Subcutaneous abdominal adipose tissue (tissue), 5 donors: Measurements from ENCODE around the gene FOXL3.

Experiments used
- H3K27ac ChIP-seq: one replicate; pipeline ENCODE4 v1.7.0; 2013; ENCODE audit warnings: low read depth, mild to moderate bottlenecking, inconsistent platforms, low read length, moderate library complexity
- H3K27me3 ChIP-seq, 5 donors: one replicate each; pipeline ENCODE4 v1.7.0; 2013; ENCODE audit warnings: low read length in 5 of 5, inconsistent platforms in 1 of 5; ENCODE audit not compliant: control insufficient read depth in 5 of 5, insufficient read depth in 4 of 5
- H3K36me3 ChIP-seq, 5 donors: one replicate each; pipeline ENCODE4 v1.7.0; 2013; ENCODE audit warnings: low read length in 5 of 5; ENCODE audit not compliant: control insufficient read depth in 5 of 5, insufficient read depth in 5 of 5
- H3K4me1 ChIP-seq, 5 donors: one replicate each; pipeline ENCODE4 v1.7.0; 2013; ENCODE audit warnings: low read length in 5 of 5, mild to moderate bottlenecking in 3 of 5, moderate library complexity in 1 of 5; ENCODE audit not compliant: control insufficient read depth in 5 of 5, insufficient read depth in 5 of 5
- H3K4me3 ChIP-seq, 5 donors: one replicate each; pipeline ENCODE4 v1.7.0; 2013; ENCODE audit warnings: low read length in 5 of 5, low read depth in 1 of 5
- H3K9ac ChIP-seq, 5 donors: one replicate each; pipeline ENCODE4 v1.7.0; 2013; ENCODE audit warnings: low read length in 5 of 5, mild to moderate bottlenecking in 4 of 5, moderate library complexity in 3 of 5
- H3K9me3 ChIP-seq, 5 donors: one replicate each; pipeline ENCODE4 v1.7.0; 2013; ENCODE audit warnings: low read length in 5 of 5; ENCODE audit not compliant: control insufficient read depth in 5 of 5
- donor health status: healthy.
- donor health status: healthy.
- donor health status: healthy.
- donor health status: healthy.
- donor health status: healthy.

Gene FOXL3

GRCh38 chr7:320297-320696, 30.3 kb downstream of the FOXL3 start:
- Histone ChIP-seq H3K9ac (no peak overlapping the region), H3K36me3 (no peaks in the 10 kb centered on the region), H3K27me3 (peaks cover 7 to 32% (median 30%) of the 10 kb centered on the region in 5 donors), H3K4me3 (no peak overlapping the region), H3K4me1 (peaks cover 0 to 4% (median 2%) of the 10 kb centered on the region in 5 donors), H3K27ac (no peak overlapping the region), H3K9me3 (peaks cover 0 to 9% (median 4%) of the 10 kb centered on the region in 5 donors)

GRCh38 chr7:322111-322671, 32.2 kb downstream of the FOXL3 start:
- H3K36me3 ChIP-seq: no peaks in the 10 kb centered on the region
- H3K4me1 ChIP-seq: peaks cover 0 to 4% (median 2%) of the 10 kb centered on the region in 5 donors
- H3K27me3 ChIP-seq: peaks cover 7 to 38% (median 30%) of the 10 kb centered on the region in 5 donors
- H3K4me3 ChIP-seq: no peak overlapping the region
- peaks cover 5 to 11% (median 9%) of the 10 kb centered on the region in 5 donors for H3K9me3 ChIP-seq
- H3K9ac ChIP-seq: no peak overlapping the region
- H3K27ac ChIP-seq: no peak overlapping the region

- H3K27ac ChIP-seq: no peak overlapping the region
- H3K9me3 ChIP-seq: peaks cover 5 to 11% (median 9%) of the 10 kb centered on the region in 5 donors
- H3K36me3 ChIP-seq: no peaks in the 10 kb centered on the region
- peaks cover 7 to 38% (median 31%) of the 10 kb centered on the region in 5 donors for H3K27me3 ChIP-seq
- peaks cover 0 to 4% (median 2%) of the 10 kb centered on the region in 5 donors for H3K4me1 ChIP-seq
- no peak overlapping the region for H3K9ac ChIP-seq
- no peak overlapping the region for H3K4me3 ChIP-seq
These were observed 32.7 kb downstream of the FOXL3 start for GRCh38 chr7:322708-323111.

GRCh38 chr7:323410-323809, 33.4 kb downstream of the FOXL3 start:
- H3K27me3 ChIP-seq: peaks cover 11 to 35% (median 30%) of the 10 kb centered on the region in 5 donors
- no peaks in the 10 kb centered on the region for H3K36me3 ChIP-seq
- peaks cover 0 to 4% (median 2%) of the 10 kb centered on the region in 5 donors for H3K4me1 ChIP-seq
- H3K9me3 ChIP-seq: peaks cover 5 to 10% (median 8%) of the 10 kb centered on the region in 5 donors
- no peak overlapping the region for H3K4me3 ChIP-seq
- no peak overlapping the region for H3K27ac ChIP-seq
- H3K9ac ChIP-seq: no peak overlapping the region

GRCh38 chr7:324011-324410, 34.0 kb downstream of the FOXL3 start:
- no peaks in the 10 kb centered on the region for H3K36me3 ChIP-seq
- H3K9ac ChIP-seq: no peak overlapping the region
- peaks cover 5 to 10% (median 8%) of the 10 kb centered on the region in 5 donors for H3K9me3 ChIP-seq
- no peak overlapping the region for H3K4me3 ChIP-seq
- H3K27me3 ChIP-seq: peaks cover 11 to 32% (median 29%) of the 10 kb centered on the region in 5 donors
- H3K27ac ChIP-seq: no peak overlapping the region
- peaks cover 0 to 4% (median 2%) of the 10 kb centered on the region in 5 donors for H3K4me1 ChIP-seq

GRCh38 chr7:325051-325798, 35.3 kb downstream of the FOXL3 start:
- Histone ChIP-seq H3K27me3 (peaks cover 8 to 32% (median 22%) of the 10 kb centered on the region in 5 donors), H3K9ac (no peak overlapping the region), H3K4me3 (peak overlapping the region in 1 of 5 donors; percentile 6), H3K9me3 (peaks cover 5 to 10% (median 8%) of the 10 kb centered on the region in 5 donors), H3K27ac (no peak overlapping the region), H3K36me3 (no peaks in the 10 kb centered on the region), H3K4me1 (peaks cover 0 to 4% (median 2%) of the 10 kb centered on the region in 5 donors)

GRCh38 chr7:325811-326210, 35.8 kb downstream of the FOXL3 start:
- no peak overlapping the region for H3K9ac ChIP-seq
- H3K27ac ChIP-seq: no peak overlapping the region
- peak overlapping the region in 1 of 5 donors; percentile 6 for H3K4me3 ChIP-seq

GRCh38 chr7:326273-326672, 36.3 kb downstream of the FOXL3 start:
- Histone ChIP-seq H3K27ac (no peak overlapping the region), H3K9ac (no peak overlapping the region), H3K27me3 (peaks cover 6 to 39% (median 28%) of the 10 kb centered on the region in 5 donors), H3K36me3 (no peaks in the 10 kb centered on the region), H3K4me3 (no peak overlapping the region), H3K9me3 (peaks cover 5 to 10% (median 8%) of the 10 kb centered on the region in 5 donors), H3K4me1 (peaks cover 0 to 4% (median 2%) of the 10 kb centered on the region in 5 donors)

More at GRCh38 chr7:325811-326210, 35.8 kb downstream of the FOXL3 start:
- peaks cover 0 to 4% (median 2%) of the 10 kb centered on the region in 5 donors for H3K4me1 ChIP-seq
- H3K9me3 ChIP-seq: peaks cover 5 to 10% (median 8%) of the 10 kb centered on the region in 5 donors
- peaks cover 8 to 38% (median 27%) of the 10 kb centered on the region in 5 donors for H3K27me3 ChIP-seq
- H3K36me3 ChIP-seq: no peaks in the 10 kb centered on the region

- no peaks in the 10 kb centered on the region for H3K36me3 ChIP-seq
- peaks cover 0 to 4% (median 2%) of the 10 kb centered on the region in 5 donors for H3K4me1 ChIP-seq
- H3K27me3 ChIP-seq: peaks cover 4 to 34% (median 23%) of the 10 kb centered on the region in 5 donors
- no peak overlapping the region for H3K4me3 ChIP-seq
- H3K9me3 ChIP-seq: peaks cover 5 to 10% (median 8%) of the 10 kb centered on the region in 5 donors
- H3K9ac ChIP-seq: no peak overlapping the region
- H3K27ac ChIP-seq: no peak overlapping the region
These were observed 36.9 kb downstream of the FOXL3 start for GRCh38 chr7:326809-327232.
